SH-SY5Y (cell line): ENCODE measurements around the gene COPS8.

Experiments
- GATA2 ChIP-seq: IDR thresholded peaks from 2 replicates; pipeline ENCODE4 v1.6.1; 2011; ENCODE audit warnings: mild to moderate bottlenecking, low read depth, low read length
- GATA3 ChIP-seq: IDR thresholded peaks from 2 replicates; pipeline ENCODE4 v1.6.1; 2011; ENCODE audit warnings: low read depth, mild to moderate bottlenecking, low read length, moderate library complexity

DNA sequence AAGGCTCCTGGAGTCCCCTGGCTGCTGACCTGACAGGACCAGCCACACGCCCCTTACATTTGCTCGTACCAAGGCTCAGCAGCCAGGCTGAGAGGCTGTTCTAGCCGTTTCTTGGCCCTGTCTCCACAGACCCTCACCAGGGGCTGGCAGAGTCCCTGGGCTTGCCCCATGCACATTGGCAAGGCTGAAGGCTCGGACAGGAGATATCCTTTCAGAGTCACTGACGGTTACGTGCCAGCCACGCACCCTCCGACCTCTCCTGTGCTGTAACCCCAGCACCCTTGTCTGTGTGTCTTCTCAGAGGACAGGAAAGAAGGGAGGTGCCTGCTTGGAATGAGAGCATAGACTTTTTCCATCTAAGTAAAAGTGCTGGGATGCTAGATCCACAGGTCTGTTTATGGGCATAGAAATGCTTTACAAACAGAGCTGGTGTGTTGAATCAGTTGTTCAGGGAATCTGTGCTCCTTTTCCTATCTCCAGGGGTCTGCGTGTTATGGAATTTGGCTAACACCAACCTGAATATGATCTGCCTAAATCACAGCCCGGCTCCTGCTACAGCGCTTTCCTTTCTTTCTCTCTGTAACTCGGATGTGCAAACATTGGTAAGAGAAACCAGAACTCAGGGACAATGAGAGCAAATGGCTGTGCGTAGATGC is 41.0 kb downstream of the COPS8 start:
- TF ChIP-seq GATA3 (no peak), GATA2 (no peak)
